ENCODE results near the gene LIPI.

DNA sequence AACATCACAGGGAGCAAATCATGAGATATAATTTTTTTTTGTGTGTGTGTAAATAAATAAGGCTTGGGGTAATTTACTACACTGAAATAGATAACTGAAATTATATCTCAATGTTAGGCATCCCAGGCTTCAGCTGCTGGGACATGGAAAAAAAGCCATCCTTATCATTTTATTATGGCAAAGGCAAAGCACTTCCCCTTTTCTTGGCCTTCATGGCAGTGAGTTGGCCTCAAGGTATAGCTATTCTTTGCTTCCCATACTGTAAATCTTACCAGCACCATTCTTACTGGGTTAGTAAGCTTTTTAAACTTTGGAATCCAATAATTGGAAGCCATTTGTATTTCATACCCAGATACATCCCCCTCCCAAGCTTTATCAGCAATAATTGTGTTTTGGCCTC, 34.2 kb upstream of the LIPI start:
- no peak for TF ChIP-seq POLR2AphosphoS5 (IDR thresholded peaks at IDR 0.05)
- TF ChIP-seq CTCF (IDR thresholded peaks at IDR 0.05) = no peak

Data from esophagus muscularis mucosa (tissue), 3 donors.